ENCODE data around the gene ETFB.
"Not testable (repeated sequence)": the region's sequence is repeated elsewhere in the genome, so short reads cannot be mapped to it uniquely, and the experiment has no call there.

ETFB gene

GRCh38 chr19:51365965-51366388 is at the start of gene ETFB:
ETFB (minus strand) TSS chr19:51366388; CDS start chr19:51366326, 62 bp downstream.
- no peak for DNase-seq (ENCODE audit: extremely low spot score)
- ChIA-PET POLR2A (interaction anchor here (0.9 to 1.5 kb wide), 7 partner anchors 9 to 32 kb away, joined by 3 to 15 read pairs (median 5); partner anchors contain the start of gene VSIG10L), CTCF (interaction anchor here (1.5 kb wide), 1 partner anchor 27 kb away, joined by 6 read pairs; no protein-coding TSS in a partner anchor)
- TF ChIP-seq BHLHE40 (IDR thresholded peaks at IDR 0.05; ENCODE audit: borderline replicate concordance) (no peak), L3MBTL2 (conservative IDR thresholded peaks at IDR 0.05) (peak; percentile 65)

- POLR2A ChIA-PET, result no interaction called here
- DNase-seq (ENCODE audit: extremely low spot score), result no peak
- TF ChIP-seq L3MBTL2 (conservative IDR thresholded peaks at IDR 0.05) (no peak), SUZ12 (IDR thresholded peaks at IDR 0.05) (no peak), FOXM1 (IDR thresholded peaks at IDR 0.05; ENCODE audit: borderline replicate concordance) (no peak), ELF4 (IDR thresholded peaks at IDR 0.05) (no peak), HDGF (IDR thresholded peaks at IDR 0.05; ENCODE audit: borderline replicate concordance) (no peak), ARNT (IDR thresholded peaks at IDR 0.05) (no peak), FOXK2 (IDR thresholded peaks at IDR 0.05) (no peak), BHLHE40 (IDR thresholded peaks at IDR 0.05; ENCODE audit: borderline replicate concordance) (no peak), NFRKB (IDR thresholded peaks at IDR 0.05) (no peak), TARDBP (IDR thresholded peaks at IDR 0.05) (no peak), ZNF384 (IDR thresholded peaks at IDR 0.05) (no peak), CTBP1 (IDR thresholded peaks at IDR 0.05; ENCODE audit: borderline replicate concordance) (no peak)
- CTCF ChIA-PET, result no interaction called here
Observed at GRCh38 chr19:51415187-51415586, 49.0 kb upstream of the ETFB start.

GRCh38 chr19:51410950-51411748 is 45.0 kb upstream of the ETFB start:
- POLR2A ChIA-PET, result no interaction called here
- CTCF ChIA-PET, result no interaction called here

GRCh38 chr19:51407511-51408131 is 41.4 kb upstream of the ETFB start:
- peak; percentile 56 for DNase-seq (ENCODE audit: extremely low spot score)
- POLR2A ChIA-PET, result interaction anchor here (0.5 to 1.9 kb wide), 3 partner anchors 12 to 40 kb away, joined by 4 to 5 read pairs (median 4); no protein-coding TSS in a partner anchor
- TF ChIP-seq L3MBTL2 (conservative IDR thresholded peaks at IDR 0.05) (no peak), SP1 (IDR thresholded peaks at IDR 0.05) (no peak), ELF4 (IDR thresholded peaks at IDR 0.05) (no peak), HDGF (IDR thresholded peaks at IDR 0.05; ENCODE audit: borderline replicate concordance) (no peak), SUZ12 (IDR thresholded peaks at IDR 0.05) (no peak), ARNT (IDR thresholded peaks at IDR 0.05) (no peak), LEF1 (IDR thresholded peaks at IDR 0.05; ENCODE audit: borderline replicate concordance) (no peak), CTBP1 (IDR thresholded peaks at IDR 0.05; ENCODE audit: borderline replicate concordance) (no peak), ZNF384 (IDR thresholded peaks at IDR 0.05) (no peak), BHLHE40 (IDR thresholded peaks at IDR 0.05; ENCODE audit: borderline replicate concordance) (no peak), TARDBP (IDR thresholded peaks at IDR 0.05) (no peak), FOXA1 (IDR thresholded peaks at IDR 0.05) (no peak), NFRKB (IDR thresholded peaks at IDR 0.05) (no peak), PKNOX1 (IDR thresholded peaks at IDR 0.05) (no peak), FOXK2 (IDR thresholded peaks at IDR 0.05) (no peak), FOXM1 (IDR thresholded peaks at IDR 0.05; ENCODE audit: borderline replicate concordance) (no peak)
- CTCF ChIA-PET, result interaction anchor here (0.9 kb wide), 1 partner anchor 316 kb away, joined by 4 read pairs; the partner anchor contains the start of gene HAS1

More at GRCh38 chr19:51410950-51411748, 45.0 kb upstream of the ETFB start:
- TF ChIP-seq ELF4 (IDR thresholded peaks at IDR 0.05) (no peak), L3MBTL2 (conservative IDR thresholded peaks at IDR 0.05) (no peak), NFRKB (IDR thresholded peaks at IDR 0.05) (no peak), FOXM1 (IDR thresholded peaks at IDR 0.05; ENCODE audit: borderline replicate concordance) (no peak), ARNT (IDR thresholded peaks at IDR 0.05) (no peak), PKNOX1 (IDR thresholded peaks at IDR 0.05) (no peak), FOXK2 (IDR thresholded peaks at IDR 0.05) (no peak), TARDBP (IDR thresholded peaks at IDR 0.05) (no peak), ZNF384 (IDR thresholded peaks at IDR 0.05) (no peak), BHLHE40 (IDR thresholded peaks at IDR 0.05; ENCODE audit: borderline replicate concordance) (no peak), CTBP1 (IDR thresholded peaks at IDR 0.05; ENCODE audit: borderline replicate concordance) (no peak), HDGF (IDR thresholded peaks at IDR 0.05; ENCODE audit: borderline replicate concordance) (no peak), FOXA1 (IDR thresholded peaks at IDR 0.05) (no peak), LEF1 (IDR thresholded peaks at IDR 0.05; ENCODE audit: borderline replicate concordance) (no peak), SUZ12 (IDR thresholded peaks at IDR 0.05) (no peak), SP1 (IDR thresholded peaks at IDR 0.05) (no peak)
- DNase-seq (ENCODE audit: extremely low spot score), result no peak

- DNase-seq (ENCODE audit: extremely low spot score), result no peak
- CTCF ChIA-PET, result interaction anchor here (0.6 kb wide), 1 partner anchor 18 kb away, joined by 3 read pairs; no protein-coding TSS in a partner anchor
- no peak for TF ChIP-seq SUZ12 (IDR thresholded peaks at IDR 0.05)
- TF ChIP-seq FOXA1 (IDR thresholded peaks at IDR 0.05), result no peak
- no peak for TF ChIP-seq L3MBTL2 (conservative IDR thresholded peaks at IDR 0.05)
- no peak for TF ChIP-seq BHLHE40 (IDR thresholded peaks at IDR 0.05; ENCODE audit: borderline replicate concordance)
- no peak for TF ChIP-seq SP1 (IDR thresholded peaks at IDR 0.05)
- no peak for TF ChIP-seq FOXK2 (IDR thresholded peaks at IDR 0.05)
- no peak for TF ChIP-seq HDGF (IDR thresholded peaks at IDR 0.05; ENCODE audit: borderline replicate concordance)
- POLR2A ChIA-PET, result no interaction called here
Observed at GRCh38 chr19:51402117-51402516, 35.9 kb upstream of the ETFB start.

GRCh38 chr19:51399936-51400335 is 33.7 kb upstream of the ETFB start:
- POLR2A ChIA-PET, result not testable (repeated sequence)

More at GRCh38 chr19:51399936-51400335, 33.7 kb upstream of the ETFB start:
- DNase-seq (ENCODE audit: extremely low spot score), result not testable (repeated sequence)
- CTCF ChIA-PET, result interaction anchor here (1.5 kb wide), 1 partner anchor 22 kb away, joined by 3 read pairs; no protein-coding TSS in a partner anchor

All from HEK293T (cell line).